NCI-H69 (cell line): ENCODE results near the gene ACSL6.

ENCODE experiments used
- DNase-seq: peaks from one replicate; lab custom pipeline; 2025; lab: John Stamatoyannopoulos, UW

Gene ACSL6

GRCh38 chr5:132016721-132017250 is 5.3 kb upstream of the ACSL6 start:
- DNase-seq: no peak

GRCh38 chr5:132013711-132014110 is 2.3 kb upstream of the ACSL6 start:
- DNase-seq: no peak

GRCh38 chr5:132013006-132013689 is 1.7 kb upstream of the ACSL6 start:
- DNase-seq: no peak

GRCh38 chr5:132012371-132013005 is 1.0 kb upstream of the ACSL6 start:
- no peak for DNase-seq

GRCh38 chr5:132010989-132011621 is 353 bp downstream of the ACSL6 start:
- peak; percentile 67 for DNase-seq

- peak; percentile 74 for DNase-seq
Measured at GRCh38 chr5:132010645-132010988, 841 bp downstream of the ACSL6 start.

- peak; percentile 65 for DNase-seq
Measured at GRCh38 chr5:132009706-132010405, 1.6 kb downstream of the ACSL6 start.

- peak; percentile 93 for DNase-seq
Measured at GRCh38 chr5:132008961-132009680, 2.3 kb downstream of the ACSL6 start.

- peak; percentile 99 for DNase-seq
Measured at GRCh38 chr5:132008163-132008473, 3.3 kb downstream of the ACSL6 start.

- DNase-seq: peak; percentile 59
Measured at GRCh38 chr5:132007399-132008162, 3.9 kb downstream of the ACSL6 start.

GRCh38 chr5:132006331-132007120 is 4.9 kb downstream of the ACSL6 start:
- no peak for DNase-seq

GRCh38 chr5:132005591-132005990 is 5.9 kb downstream of the ACSL6 start:
- DNase-seq: no peak

- no peak for DNase-seq
Measured at GRCh38 chr5:132003982-132004381, 7.5 kb downstream of the ACSL6 start.

- DNase-seq: no peak
Measured at GRCh38 chr5:132003170-132003744, 8.2 kb downstream of the ACSL6 start.

- DNase-seq: peak; percentile 31
Measured at GRCh38 chr5:132002757-132003156, 8.7 kb downstream of the ACSL6 start.

- DNase-seq: no peak
Measured at GRCh38 chr5:132001647-132002561, 9.6 kb downstream of the ACSL6 start.

GRCh38 chr5:132000677-132001453 is 10.6 kb downstream of the ACSL6 start:
- DNase-seq: peak; percentile 12

GRCh38 chr5:132000241-132000490 is 11.3 kb downstream of the ACSL6 start:
- no peak for DNase-seq
